IPS-20b (cell line): ENCODE data around the gene AKAP9.
"Not testable (repeated sequence)": the region's sequence is repeated elsewhere in the genome, so short reads cannot be mapped to it uniquely, and the experiment has no call there.

Experiments
- H3K27ac ChIP-seq: one replicate; pipeline ENCODE4 v1.5.1; 2013; ENCODE audit warnings: low read length
- H3K27me3 ChIP-seq: 2 replicates; pipeline ENCODE4 v1.6.1; 2013; ENCODE audit warnings: mild to moderate bottlenecking, low read length, inconsistent platforms; ENCODE audit not compliant: insufficient read depth
- H3K36me3 ChIP-seq: 2 replicates; pipeline ENCODE4 v1.6.1; 2013; ENCODE audit warnings: low read depth, mild to moderate bottlenecking, inconsistent platforms, low read length, moderate library complexity; ENCODE audit not compliant: insufficient read depth
- H3K4me1 ChIP-seq: 2 replicates; pipeline ENCODE4 v1.6.1; 2013; ENCODE audit warnings: mild to moderate bottlenecking, control low read depth, inconsistent platforms, low read length, moderate library complexity; ENCODE audit not compliant: insufficient read depth
- H3K4me3 ChIP-seq: 2 replicates; pipeline ENCODE4 v1.5.1; 2013; ENCODE audit warnings: mild to moderate bottlenecking, low read length, inconsistent platforms
- H3K9ac ChIP-seq: 2 replicates; pipeline ENCODE4 v1.6.1; 2013; ENCODE audit warnings: low read depth, mild to moderate bottlenecking, inconsistent platforms, low read length, moderate library complexity
- H3K9me3 ChIP-seq: 2 replicates; pipeline ENCODE4 v1.6.1; 2013; ENCODE audit warnings: mild to moderate bottlenecking, low read depth, low read length, inconsistent platforms; ENCODE audit not compliant: insufficient read depth

Gene AKAP9

GRCh38 chr7:91947948-91948347 lies 7.3 kb downstream of the AKAP9 start:
- H3K9ac ChIP-seq, result no peak overlapping the region
- no peak overlapping the region for H3K4me3 ChIP-seq
- no peaks in the 10 kb centered on the region for H3K27me3 ChIP-seq
- H3K4me1 ChIP-seq, result no peaks in the 10 kb centered on the region
- no peaks in the 10 kb centered on the region for H3K9me3 ChIP-seq
- H3K36me3 ChIP-seq, result no peaks in the 10 kb centered on the region
- H3K27ac ChIP-seq, result no peak overlapping the region

GRCh38 chr7:91949221-91950009 lies 8.8 kb downstream of the AKAP9 start:
- H3K36me3 ChIP-seq, result no peaks in the 10 kb centered on the region
- no peak overlapping the region for H3K4me3 ChIP-seq
- H3K4me1 ChIP-seq, result no peaks in the 10 kb centered on the region
- H3K9ac ChIP-seq, result no peak overlapping the region
- no peaks in the 10 kb centered on the region for H3K9me3 ChIP-seq
- H3K27me3 ChIP-seq, result no peaks in the 10 kb centered on the region
- H3K27ac ChIP-seq, result no peak overlapping the region

- no peak overlapping the region for H3K27ac ChIP-seq
- no peaks in the 10 kb centered on the region for H3K36me3 ChIP-seq
- no peak overlapping the region for H3K9ac ChIP-seq
- no peak overlapping the region for H3K4me3 ChIP-seq
- no peaks in the 10 kb centered on the region for H3K9me3 ChIP-seq
- H3K4me1 ChIP-seq, result no peaks in the 10 kb centered on the region; the same call in 1 of the 2 replicates
- no peaks in the 10 kb centered on the region for H3K27me3 ChIP-seq
Observed at GRCh38 chr7:91953618-91954017, 13.0 kb downstream of the AKAP9 start.

- H3K36me3 ChIP-seq, H3K4me1 ChIP-seq, H3K27ac ChIP-seq, H3K4me3 ChIP-seq, H3K27me3 ChIP-seq, H3K9me3 ChIP-seq, H3K9ac ChIP-seq: not testable (repeated sequence)
Observed at GRCh38 chr7:91956464-91956863, 15.8 kb downstream of the AKAP9 start.

- H3K9me3 ChIP-seq, result no peaks in the 10 kb centered on the region
- H3K36me3 ChIP-seq, result no peaks in the 10 kb centered on the region
- H3K27me3 ChIP-seq, result no peaks in the 10 kb centered on the region
- no peak overlapping the region for H3K9ac ChIP-seq
- no peak overlapping the region for H3K4me3 ChIP-seq
- no peak overlapping the region for H3K27ac ChIP-seq
- H3K4me1 ChIP-seq, result no peaks in the 10 kb centered on the region; the same call in 1 of the 2 replicates
Observed at GRCh38 chr7:91957232-91957631, 16.6 kb downstream of the AKAP9 start.

GRCh38 chr7:91957823-91958222 lies 17.2 kb downstream of the AKAP9 start:
- no peaks in the 10 kb centered on the region; the same call in 1 of the 2 replicates for H3K4me1 ChIP-seq
- H3K9ac ChIP-seq, result no peak overlapping the region
- no peaks in the 10 kb centered on the region for H3K36me3 ChIP-seq
- H3K27me3 ChIP-seq, result no peaks in the 10 kb centered on the region
- no peak overlapping the region for H3K27ac ChIP-seq
- H3K4me3 ChIP-seq, result no peak overlapping the region
- H3K9me3 ChIP-seq, result no peaks in the 10 kb centered on the region

GRCh38 chr7:91959023-91959422 lies 18.4 kb downstream of the AKAP9 start:
- Histone ChIP-seq H3K27ac (no peak overlapping the region), H3K36me3 (no peaks in the 10 kb centered on the region), H3K9ac (no peak overlapping the region), H3K9me3 (no peaks in the 10 kb centered on the region), H3K4me1 (no peaks in the 10 kb centered on the region; the same call in 1 of the 2 replicates), H3K27me3 (no peaks in the 10 kb centered on the region), H3K4me3 (no peak overlapping the region)

- H3K4me1 ChIP-seq, result no peaks in the 10 kb centered on the region; the same call in 1 of the 2 replicates
- H3K27me3 ChIP-seq, result no peaks in the 10 kb centered on the region
- H3K36me3 ChIP-seq, result no peaks in the 10 kb centered on the region
- H3K9me3 ChIP-seq, result no peaks in the 10 kb centered on the region
- no peak overlapping the region for H3K4me3 ChIP-seq
- no peak overlapping the region for H3K27ac ChIP-seq
- H3K9ac ChIP-seq, result no peak overlapping the region
Observed at GRCh38 chr7:91961816-91962215, 21.2 kb downstream of the AKAP9 start.

GRCh38 chr7:91962419-91962818 lies 21.8 kb downstream of the AKAP9 start:
- Histone ChIP-seq H3K36me3 (no peaks in the 10 kb centered on the region), H3K9me3 (no peaks in the 10 kb centered on the region), H3K27ac (no peak overlapping the region), H3K9ac (no peak overlapping the region), H3K4me3 (no peak overlapping the region), H3K27me3 (no peaks in the 10 kb centered on the region), H3K4me1 (no peaks in the 10 kb centered on the region)

GRCh38 chr7:91967513-91967912 lies 26.9 kb downstream of the AKAP9 start:
- not testable (repeated sequence) for H3K36me3 ChIP-seq, H3K27me3 ChIP-seq, H3K9me3 ChIP-seq, H3K4me1 ChIP-seq, H3K4me3 ChIP-seq, H3K9ac ChIP-seq, H3K27ac ChIP-seq

- no peak overlapping the region for H3K27ac ChIP-seq
- no peak overlapping the region for H3K9ac ChIP-seq
- peaks cover 9% of the 10 kb centered on the region for H3K36me3 ChIP-seq
- H3K4me3 ChIP-seq, result no peak overlapping the region
- peaks cover 7% of the 10 kb centered on the region; the same call in 1 of the 2 replicates for H3K4me1 ChIP-seq
- H3K9me3 ChIP-seq, result no peaks in the 10 kb centered on the region
- H3K27me3 ChIP-seq, result no peaks in the 10 kb centered on the region
Observed at GRCh38 chr7:91973639-91974038, 33.0 kb downstream of the AKAP9 start.

- no peaks in the 10 kb centered on the region for H3K27me3 ChIP-seq
- H3K27ac ChIP-seq, result no peak overlapping the region
- peaks cover 7% of the 10 kb centered on the region; the same call in 1 of the 2 replicates for H3K4me1 ChIP-seq
- H3K9ac ChIP-seq, result no peak overlapping the region
- no peak overlapping the region for H3K4me3 ChIP-seq
- peaks cover 9% of the 10 kb centered on the region for H3K36me3 ChIP-seq
- H3K9me3 ChIP-seq, result no peaks in the 10 kb centered on the region
Observed at GRCh38 chr7:91974066-91974465, 33.4 kb downstream of the AKAP9 start.
